Measurements from ENCODE around the gene PRDM16. TPM values are rescaled to one million over a fixed set of nuclear protein-coding genes. Genes with fewer than 3 reads are reported as not detected.
"Not testable (repeated sequence)": the region's sequence is repeated elsewhere in the genome, so short reads cannot be mapped to it uniquely, and the experiment has no call there.

PRDM16 gene
- total RNA-seq, 1 donor from 2014 or later: 0.13 TPM

- DNase-seq (ENCODE audit: low read depth, low spot score): no peak
Measured at GRCh38 chr1:3226191-3226590, 157.2 kb downstream of the PRDM16 start.

- no peak for DNase-seq (ENCODE audit: low read depth, low spot score)
Measured at GRCh38 chr1:3226701-3227350, 157.8 kb downstream of the PRDM16 start.

DNA sequence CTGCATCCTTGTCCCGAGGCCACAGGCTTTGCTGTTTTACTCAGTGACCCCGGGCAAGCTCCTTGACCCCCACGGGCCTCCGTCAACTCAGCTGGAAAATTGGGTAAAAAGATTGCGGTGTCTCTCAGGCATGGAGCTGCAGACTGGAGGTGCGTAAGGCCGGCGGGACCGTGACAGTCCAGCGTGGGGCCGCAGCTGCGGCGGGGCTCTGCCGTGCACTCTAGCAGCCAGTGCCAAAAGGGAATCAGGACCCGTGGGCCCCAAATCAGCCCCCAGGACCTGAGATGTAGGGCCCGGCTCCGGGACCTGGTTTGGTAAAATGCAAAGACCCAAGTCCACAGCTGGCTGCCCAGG lies 158.3 kb downstream of the PRDM16 start:
- DNase-seq (ENCODE audit: low read depth, low spot score): no peak

GRCh38 chr1:3227893-3228292 lies 158.9 kb downstream of the PRDM16 start:
- DNase-seq (ENCODE audit: low read depth, low spot score): no peak

- no peak for DNase-seq (ENCODE audit: low read depth, low spot score)
Measured at GRCh38 chr1:3229081-3229725, 160.2 kb downstream of the PRDM16 start.

- DNase-seq (ENCODE audit: low read depth, low spot score): no peak
Measured at GRCh38 chr1:3230553-3230952, 161.6 kb downstream of the PRDM16 start.

DNA sequence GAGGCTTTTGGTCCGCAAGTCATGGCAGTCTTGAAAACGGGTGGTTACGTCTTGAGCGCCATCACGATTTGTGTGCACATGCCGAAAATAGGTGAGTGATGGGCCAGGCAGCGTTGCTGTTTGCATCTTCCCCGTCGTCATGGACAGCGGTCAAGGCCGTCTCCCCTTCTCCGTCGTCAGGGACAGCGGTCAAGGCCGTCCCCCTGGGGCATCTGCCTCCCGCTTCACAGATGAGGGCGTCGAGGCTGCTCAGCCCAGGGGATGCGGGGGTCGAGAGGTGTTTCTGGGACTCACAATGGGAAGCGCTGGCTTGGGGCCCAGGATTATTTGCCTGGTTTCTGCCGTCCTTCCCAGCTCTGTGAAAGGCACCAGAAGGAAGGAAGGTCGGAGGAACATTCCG lies 162.2 kb downstream of the PRDM16 start:
- DNase-seq (ENCODE audit: low read depth, low spot score): no peak

DNA sequence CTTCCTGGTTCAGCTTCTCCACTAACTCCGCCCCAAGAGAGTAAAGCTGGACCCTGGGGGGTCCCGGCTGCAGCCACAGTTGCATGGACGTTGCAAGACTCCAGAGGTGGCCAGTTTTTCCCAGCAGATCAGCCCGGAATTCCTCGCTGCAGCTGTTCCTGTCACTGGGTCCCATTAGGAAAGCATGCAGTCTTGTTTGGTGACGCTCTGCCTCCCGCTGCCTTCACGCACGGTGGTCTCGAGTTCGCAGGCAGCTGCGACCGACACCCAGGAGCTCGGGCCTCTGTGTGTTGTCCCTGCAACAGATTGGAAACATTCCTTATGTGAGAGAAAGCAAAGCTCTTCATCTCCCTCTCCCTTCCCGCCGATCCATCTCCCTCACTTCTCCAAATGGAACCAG lies 162.8 kb downstream of the PRDM16 start:
- DNase-seq (ENCODE audit: low read depth, low spot score): no peak

DNA sequence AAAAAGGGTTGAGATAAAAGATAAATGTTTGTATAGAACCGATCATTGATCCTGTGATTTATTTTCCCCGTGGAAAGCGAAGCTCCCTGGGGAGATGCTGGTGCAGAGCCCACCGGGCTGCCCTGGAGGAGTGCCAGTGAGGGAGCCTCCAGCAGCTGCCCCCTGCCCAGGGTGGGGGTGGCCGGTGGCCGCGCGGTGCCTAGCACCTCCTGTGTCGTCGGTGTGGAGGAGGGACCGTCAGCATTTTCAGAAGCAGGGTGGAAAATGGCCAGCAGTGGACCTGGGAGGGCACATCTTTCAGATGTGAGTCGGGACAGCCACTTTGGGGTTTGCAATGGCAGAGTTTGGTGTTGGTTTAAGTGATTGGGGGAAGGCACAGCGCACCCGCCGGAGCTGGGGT lies 164.0 kb downstream of the PRDM16 start:
- no peak for DNase-seq (ENCODE audit: low read depth, low spot score)

GRCh38 chr1:3233551-3233950 lies 164.5 kb downstream of the PRDM16 start:
- no peak for DNase-seq (ENCODE audit: low read depth, low spot score)

GRCh38 chr1:3234281-3234680 lies 165.3 kb downstream of the PRDM16 start:
- no peak for DNase-seq (ENCODE audit: low read depth, low spot score)

GRCh38 chr1:3234956-3235355 lies 166.0 kb downstream of the PRDM16 start:
- DNase-seq (ENCODE audit: low read depth, low spot score): no peak

DNA sequence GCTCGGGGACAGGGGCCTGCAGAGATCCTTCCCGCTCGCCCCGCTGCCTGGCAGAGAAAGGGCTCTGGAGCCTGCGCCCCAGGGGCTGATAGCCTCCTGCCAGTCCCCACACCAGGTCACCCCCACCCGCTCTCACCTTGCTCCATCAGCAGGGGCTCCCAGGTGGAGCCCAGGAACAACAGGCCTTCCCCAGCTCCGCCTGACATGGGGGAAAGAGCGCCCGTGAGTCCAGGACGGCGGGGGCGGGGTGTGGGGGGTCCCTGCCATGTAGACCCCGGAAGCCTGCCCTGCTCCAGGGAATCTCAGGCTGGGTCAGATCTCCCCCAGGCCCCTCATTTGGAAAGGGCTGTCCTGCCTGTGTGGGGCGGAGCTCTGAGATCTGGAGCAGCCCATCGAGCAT lies 166.5 kb downstream of the PRDM16 start:
- no peak for DNase-seq (ENCODE audit: low read depth, low spot score)

DNA sequence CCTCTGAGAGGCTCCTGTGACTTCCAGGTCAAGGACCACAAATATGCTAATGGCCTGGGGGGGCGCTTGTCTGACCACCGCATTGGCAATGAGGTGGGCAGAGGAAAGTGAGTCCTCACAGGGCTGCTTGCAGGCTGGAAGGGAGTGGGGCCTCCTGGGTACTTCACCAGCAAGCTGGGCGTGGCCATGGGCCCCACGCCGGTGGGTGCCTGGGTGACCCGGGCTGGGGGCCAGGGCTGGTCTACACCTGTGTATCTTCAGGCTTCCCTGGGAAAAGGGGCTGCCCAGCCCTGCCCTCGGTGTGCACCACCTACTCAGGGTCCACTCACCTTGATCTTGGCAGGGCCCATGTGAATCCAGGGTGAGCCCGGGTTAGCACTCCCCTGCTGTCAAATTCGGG lies 167.4 kb downstream of the PRDM16 start:
- DNase-seq (ENCODE audit: low read depth, low spot score): no peak

- DNase-seq (ENCODE audit: low read depth, low spot score): no peak
Measured at GRCh38 chr1:3236955-3237354, 168.0 kb downstream of the PRDM16 start.

- no peak for DNase-seq (ENCODE audit: low read depth, low spot score)
Measured at GRCh38 chr1:3237570-3237969, 168.6 kb downstream of the PRDM16 start.

DNA sequence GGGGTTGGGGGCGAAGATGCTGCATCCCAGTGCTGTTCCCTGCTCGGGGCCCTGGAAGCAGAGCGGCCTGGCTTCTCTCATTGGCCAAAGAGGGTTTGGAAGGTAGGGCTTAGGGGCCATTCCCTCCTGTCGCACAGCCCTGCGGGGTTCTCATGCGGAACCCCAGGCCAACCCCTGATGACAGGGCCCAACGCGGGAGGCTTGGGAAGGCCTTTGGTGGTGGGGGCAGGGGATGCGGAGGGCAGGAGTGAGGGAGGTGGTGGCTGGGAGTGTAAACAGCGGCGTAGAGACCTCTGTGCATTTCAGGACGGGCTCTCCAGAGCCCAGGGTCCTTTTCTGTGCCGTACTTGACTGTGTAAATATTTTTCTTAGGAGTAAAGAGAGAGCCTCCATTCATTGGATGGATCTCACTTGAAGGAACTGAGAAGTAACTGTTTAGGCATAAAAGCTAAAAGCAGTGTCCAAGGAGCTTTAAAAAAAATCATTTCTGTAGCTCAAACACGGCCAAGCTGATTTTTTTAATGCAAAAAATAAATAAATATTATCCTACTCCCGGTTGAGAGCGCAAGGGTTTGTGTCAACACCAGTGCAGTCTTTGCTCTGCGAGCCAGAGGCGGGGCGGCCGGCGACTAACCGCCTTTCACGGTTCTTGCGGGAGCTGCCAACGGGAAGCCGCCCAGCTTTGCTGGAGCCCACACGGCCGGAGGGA lies 169.1 kb downstream of the PRDM16 start:
- DNase-seq (ENCODE audit: low read depth, low spot score): no peak

DNA sequence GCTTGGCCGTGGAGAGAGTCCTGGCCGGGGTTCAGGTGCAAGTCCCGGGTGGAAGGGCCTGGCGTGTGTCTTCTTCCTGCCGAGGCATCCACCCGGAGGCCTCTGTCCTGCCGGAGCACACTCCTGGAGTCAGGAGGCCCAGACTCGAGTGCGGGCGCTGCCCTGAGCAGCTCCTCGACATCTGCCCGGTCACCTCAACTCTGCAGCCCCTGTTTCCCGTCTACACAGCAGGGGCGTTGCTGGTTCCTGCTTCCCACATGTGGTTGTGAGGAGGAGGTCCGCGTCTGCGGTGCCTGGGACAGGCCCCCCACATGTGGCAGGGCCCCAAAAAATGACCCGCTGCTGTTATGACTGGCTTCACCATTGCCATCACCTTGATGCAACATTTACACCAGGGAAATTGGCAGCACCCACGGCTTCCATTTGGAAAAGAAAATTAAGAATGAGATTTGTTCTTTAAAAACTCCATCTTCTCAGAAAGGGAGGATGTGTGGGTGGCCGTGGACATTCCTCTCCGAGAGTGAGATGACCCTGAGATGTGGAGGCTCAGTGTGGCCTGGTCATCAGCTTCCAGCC lies 169.8 kb downstream of the PRDM16 start:
- DNase-seq (ENCODE audit: low read depth, low spot score): no peak

- DNase-seq (ENCODE audit: low read depth, low spot score): not testable (repeated sequence)
Measured at GRCh38 chr1:3239991-3240390, 171.0 kb downstream of the PRDM16 start.

DNA sequence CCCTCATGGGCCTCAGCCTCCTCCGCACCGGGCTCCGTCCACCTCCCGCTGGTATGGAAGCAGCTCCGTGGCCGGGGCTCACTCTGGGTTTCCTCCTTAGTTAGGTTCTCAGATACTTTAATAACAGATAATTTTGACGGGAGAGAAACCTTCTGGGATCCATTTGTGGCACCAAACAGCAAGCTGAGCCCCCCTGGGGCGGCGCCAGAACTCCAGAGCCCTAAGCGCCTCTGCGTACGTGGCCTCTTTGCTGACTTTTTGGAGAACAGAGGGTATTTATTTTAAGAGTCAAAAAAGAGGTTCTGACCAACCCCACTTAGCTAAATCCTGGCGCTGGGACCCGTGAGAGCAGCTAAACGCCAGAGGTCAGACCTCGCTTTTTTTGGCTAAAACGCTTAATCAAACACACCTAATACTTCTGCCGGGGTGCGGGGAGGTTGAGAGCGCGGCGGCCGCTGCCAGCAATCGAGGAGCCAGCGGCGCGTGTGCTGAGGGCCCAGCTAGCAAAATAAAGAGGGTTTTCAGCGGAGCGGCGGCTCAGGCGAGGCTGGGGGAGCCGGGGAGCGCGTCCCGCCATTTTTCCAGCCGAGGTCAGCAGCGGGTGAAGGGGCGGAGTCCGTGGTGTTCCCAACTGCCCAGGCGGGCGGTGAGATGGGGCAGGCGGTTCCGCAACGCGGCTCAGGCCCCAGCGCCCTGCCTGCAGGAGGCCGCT lies 171.7 kb downstream of the PRDM16 start:
- DNase-seq (ENCODE audit: low read depth, low spot score): no peak

DNA sequence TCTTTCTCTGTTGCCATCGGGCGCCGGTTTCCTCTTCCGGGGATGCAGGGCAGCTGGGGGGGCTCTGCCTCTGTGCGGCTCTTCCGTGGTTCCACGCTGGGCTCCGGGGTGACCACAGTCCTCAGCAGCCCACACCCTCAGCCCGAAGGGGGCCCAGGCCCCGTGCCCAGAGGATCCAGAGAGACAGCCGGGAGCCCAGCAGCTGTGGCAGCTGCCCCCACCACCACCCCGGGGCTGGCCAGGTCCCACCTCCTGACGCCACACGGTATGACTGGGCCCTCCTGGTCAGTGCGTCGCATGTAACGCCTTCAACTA lies 172.2 kb downstream of the PRDM16 start:
- DNase-seq (ENCODE audit: low read depth, low spot score): no peak
